OCI-LY3 (cell line): ENCODE measurements around the gene DPP10.

Source experiments
- H2AFZ ChIP-seq: fragments of 200-600, 300-600 bp; shearing (Covaris generic); 2 replicates; pipeline ENCODE4 v1.6.0; 2014; ENCODE audit warnings: antibody characterized with exemption, low read depth, low read length
- H3K27ac ChIP-seq: fragments of 200-600, 300-600 bp; sonication (generic); 2 replicates; pipeline ENCODE4 v1.5.1; 2014; ENCODE audit warnings: mild to moderate bottlenecking, low read length, moderate library complexity, mixed read lengths
- H3K27me3 ChIP-seq: fragments of 200-600, 300-600 bp; sonication (generic); 2 replicates; pipeline ENCODE4 v1.6.1; 2014; ENCODE audit warnings: low read depth, low read length, mixed read lengths
- H3K36me3 ChIP-seq: fragments of 200-600, 300-600 bp; sonication (generic); replicated peaks from 2 replicates; pipeline ENCODE3; 2014; ENCODE audit warnings: low read depth, low read length, mixed read lengths
- H3K4me1 ChIP-seq: fragments of 300-600, 200-600 bp; sonication (generic); 2 replicates; pipeline ENCODE4 v1.6.1; 2014; ENCODE audit warnings: low read length, mixed read lengths
- H3K4me2 ChIP-seq: fragments of 200-600, 300-600 bp; sonication (generic); 2 replicates; pipeline ENCODE4 v1.6.1; 2014; ENCODE audit warnings: low read length, mixed read lengths
- H3K4me3 ChIP-seq: fragments of 300-600, 200-600 bp; sonication (generic); 2 replicates; pipeline ENCODE4 v1.5.1; 2014; ENCODE audit warnings: antibody characterized with exemption, mild to moderate bottlenecking, low read length, moderate library complexity
- H3K79me2 ChIP-seq: fragments of 300-600, 200-600 bp; shearing (Covaris generic); 2 replicates; pipeline ENCODE4 v1.6.1; 2014; ENCODE audit warnings: mild to moderate bottlenecking, low read length, mixed read lengths
- H3K9ac ChIP-seq: fragments of 300-600, 200-600 bp; shearing (Covaris generic); 2 replicates; pipeline ENCODE4 v1.6.0; 2014; ENCODE audit warnings: mild to moderate bottlenecking, low read length, moderate library complexity
- H3K9me3 ChIP-seq: fragments of 200-600, 300-600 bp; shearing (Covaris generic); 2 replicates; pipeline ENCODE4 v1.6.1; 2014; ENCODE audit warnings: low read length, mixed read lengths; ENCODE audit not compliant: insufficient read depth
- H4K20me1 ChIP-seq: fragments of 200-600, 300-600 bp; sonication (generic); 2 replicates; pipeline ENCODE4 v1.6.1; 2016; ENCODE audit warnings: low read length, mixed read lengths; ENCODE audit not compliant: insufficient read depth
- CTCF ChIP-seq: fragments of 200-600, 300-600 bp; sonication (generic); IDR thresholded peaks from 2 replicates; pipeline ENCODE4 v1.5.1; 2014; ENCODE audit warnings: antibody characterized with exemption, low read length, low read depth
- EZH2phosphoT487 ChIP-seq: fragments of 200-600 bp; shearing (Covaris generic); IDR thresholded peaks from 2 replicates; pipeline ENCODE4 v1.6.1; 2018; ENCODE audit warnings: antibody characterized with exemption, mixed run types, low read depth

DPP10 gene

GRCh38 chr2:114537777-114538176 is 95.3 kb downstream of the DPP10 start:
- Histone ChIP-seq H3K27me3 (no peaks in the 10 kb centered on the region), H3K79me2 (no peaks in the 10 kb centered on the region), H2AFZ (no peak overlapping the region), H3K4me1 (no peaks in the 10 kb centered on the region), H3K4me3 (no peak overlapping the region), H3K9ac (no peak overlapping the region), H3K4me2 (no peak overlapping the region), H3K9me3 (no peaks in the 10 kb centered on the region), H3K27ac (no peak overlapping the region), H4K20me1 (no peaks in the 10 kb centered on the region), H3K36me3 (no peaks in the 10 kb centered on the region)
- no peak for TF ChIP-seq EZH2phosphoT487
- TF ChIP-seq CTCF = no peak

- Histone ChIP-seq H3K9ac (no peak overlapping the region), H3K4me3 (no peak overlapping the region), H3K36me3 (no peaks in the 10 kb centered on the region), H3K4me1 (no peaks in the 10 kb centered on the region), H2AFZ (no peak overlapping the region), H3K9me3 (no peaks in the 10 kb centered on the region), H3K79me2 (no peaks in the 10 kb centered on the region), H3K27ac (no peak overlapping the region), H3K27me3 (no peaks in the 10 kb centered on the region), H3K4me2 (no peak overlapping the region), H4K20me1 (no peaks in the 10 kb centered on the region)
- TF ChIP-seq CTCF (no peak), EZH2phosphoT487 (no peak)
These were observed 100.3 kb downstream of the DPP10 start for GRCh38 chr2:114542695-114543094.

- H3K27ac ChIP-seq = no peak overlapping the region
- H3K36me3 ChIP-seq = no peaks in the 10 kb centered on the region
- no peak overlapping the region for H3K4me2 ChIP-seq
- no peaks in the 10 kb centered on the region for H4K20me1 ChIP-seq
- H3K79me2 ChIP-seq = no peaks in the 10 kb centered on the region
- H3K9me3 ChIP-seq = no peaks in the 10 kb centered on the region
- TF ChIP-seq EZH2phosphoT487 = no peak
- TF ChIP-seq CTCF = peak; percentile 36; the same call in 1 of the 2 replicates
- no peak overlapping the region for H3K4me3 ChIP-seq
- H2AFZ ChIP-seq = no peak overlapping the region
- H3K9ac ChIP-seq = no peak overlapping the region
- H3K27me3 ChIP-seq = no peaks in the 10 kb centered on the region
- no peaks in the 10 kb centered on the region for H3K4me1 ChIP-seq
These were observed 100.9 kb downstream of the DPP10 start for GRCh38 chr2:114543236-114543766.

- Histone ChIP-seq H3K27ac (no peak overlapping the region), H3K4me1 (no peaks in the 10 kb centered on the region), H3K9ac (no peak overlapping the region), H3K4me3 (no peak overlapping the region), H3K4me2 (no peak overlapping the region), H3K79me2 (no peaks in the 10 kb centered on the region), H4K20me1 (no peaks in the 10 kb centered on the region), H3K36me3 (no peaks in the 10 kb centered on the region), H3K27me3 (peaks cover 4% of the 10 kb centered on the region; the same call in 1 of the 2 replicates), H2AFZ (no peak overlapping the region), H3K9me3 (no peaks in the 10 kb centered on the region)
- TF ChIP-seq CTCF = no peak
- no peak for TF ChIP-seq EZH2phosphoT487
These were observed 102.6 kb downstream of the DPP10 start for GRCh38 chr2:114545052-114545451.
